GM12878 (cell line): ENCODE measurements around the gene RPS6KA4. TPM values are rescaled to one million over a fixed set of nuclear protein-coding genes. Genes with fewer than 3 reads are reported as not detected.

ENCODE experiments used
- ATAC-seq: fragments of 200-7000 bp; cut with Tn5 transposase; 3 replicates; pipeline ENCODE4 v1.9.1; 2020; ENCODE audit warnings: mild to moderate bottlenecking, moderate library complexity
- BruUV-seq: library from RNA; stranded (reverse); fragments of 400-500 nt; replicated peaks from 2 replicates; lab custom pipeline; 2021; lab: Mats Ljungman, UMichigan
- CTCF ChIA-PET: fragments of 300-600 bp; sonication (Branson Sonifier 250); formaldehyde crosslinking; extraction: SDS; loops from one replicate; lab custom pipeline; 2021; ENCODE audit warnings: inconsistent platforms; lab: Yijun Ruan, JAX
- POLR2A ChIA-PET: fragments of 350-600 bp; formaldehyde crosslinking; extraction: SDS; loops from one replicate; lab custom pipeline; 2021; ENCODE audit warnings: inconsistent platforms; lab: Charles Lee
- RAD21 ChIA-PET: fragments of 300-600 bp; sonication (Branson Sonifier 250); formaldehyde crosslinking; loops from one replicate; lab custom pipeline; 2023; ENCODE audit warnings: antibody characterized with exemption; ENCODE audit not compliant: unreplicated experiment; lab: Charles Lee
- SMC1A ChIA-PET: fragments of 300-600 bp; sonication (Branson Sonifier 250); formaldehyde crosslinking; loops from one replicate; lab custom pipeline; 2023; ENCODE audit not compliant: unreplicated experiment, uncharacterized antibody; lab: Charles Lee
- DNase-seq: peaks from one replicate; pipeline ENCODE4 v3.0.0-alpha.2; 2011; ENCODE audit warnings: low read depth, low spot score
- FAIRE-seq: peaks from 3 replicates; lab custom pipeline; 2011; peaks lifted over from hg19 to GRCh38; lab: Jason Lieb, UNC
- H2AFZ ChIP-seq: 2 replicates; pipeline ENCODE4 v1.6.0; 2011; ENCODE audit warnings: low read depth, low read length, control low read depth; ENCODE audit not compliant: control insufficient read depth
- H3K27ac ChIP-seq: 2 replicates; pipeline ENCODE4 v1.5.1; 2011; ENCODE audit warnings: control low read depth; ENCODE audit not compliant: control insufficient read depth, insufficient read depth
- H3K27me3 ChIP-seq, 2 experiments: replicated peaks in 1 of 2; 2 replicates each; pipeline versions ENCODE4 v1.6.0 to v1.6.1; 2011; ENCODE audit warnings: low read length in 1 of 2; ENCODE audit not compliant: control insufficient read depth in 2 of 2, insufficient read depth in 2 of 2
- H3K36me3 ChIP-seq, 2 experiments: 2 replicates each; pipeline ENCODE4 v1.5.1; 2011; ENCODE audit warnings: low read length in 1 of 2; ENCODE audit not compliant: control insufficient read depth in 2 of 2, insufficient read depth in 2 of 2
- H3K4me1 ChIP-seq: 2 replicates; pipeline ENCODE4 v1.6.1; 2011; ENCODE audit warnings: mild to moderate bottlenecking, low read length, moderate library complexity, mixed read lengths; ENCODE audit not compliant: control insufficient read depth, insufficient read depth
- H3K4me2 ChIP-seq: 2 replicates; pipeline ENCODE4 v1.6.0; 2011; ENCODE audit warnings: control low read depth; ENCODE audit not compliant: control insufficient read depth, insufficient read depth
- H3K4me3 ChIP-seq: fragments of 200-600 bp; sonication (generic); 2 replicates; pipeline ENCODE4 v1.5.1; 2016
- H3K79me2 ChIP-seq: 2 replicates; pipeline ENCODE4 v1.6.0; 2011; ENCODE audit warnings: low read length; ENCODE audit not compliant: control insufficient read depth, insufficient read depth
- H3K9ac ChIP-seq: 2 replicates; pipeline ENCODE4 v1.8.0; 2011; ENCODE audit warnings: low read length, control low read depth, mixed read lengths; ENCODE audit not compliant: control insufficient read depth, insufficient read depth
- H3K9me3 ChIP-seq: replicated peaks from 3 replicates; pipeline ENCODE4 v1.5.1; 2011; ENCODE audit warnings: mild to moderate bottlenecking, low read length; ENCODE audit not compliant: control insufficient read depth, insufficient read depth
- H4K20me1 ChIP-seq: 2 replicates; pipeline ENCODE4 v1.6.0; 2011; ENCODE audit not compliant: control insufficient read depth, insufficient read depth
- BHLHE40 ChIP-seq, 2 experiments: fragments of 450-650 bp in 1 of 2; IDR thresholded peaks; 2 replicates each; pipeline ENCODE4 v1.6.1; 2011 to 2017; ENCODE audit warnings: low read depth in 2 of 2, borderline replicate concordance in 1 of 2, improper control_type of control experiment in 1 of 2, low read length in 1 of 2, mild to moderate bottlenecking in 1 of 2
- BRCA1 ChIP-seq: IDR thresholded peaks from 2 replicates; pipeline ENCODE4 v1.6.1; 2011; ENCODE audit warnings: low read depth, low read length, improper control_type of control experiment
- GATAD2B ChIP-seq: fragments of 450-650 bp; conservative IDR thresholded peaks from 2 replicates; pipeline ENCODE4 v1.6.1; 2017; ENCODE audit warnings: low read depth, mild to moderate bottlenecking, moderate library complexity
- HSF1 ChIP-seq: fragments of 150-350 bp; IDR thresholded peaks from 2 replicates; pipeline ENCODE4 v1.6.1; 2014; ENCODE audit warnings: mild to moderate bottlenecking, low read depth, low read length
- IKZF1 ChIP-seq: fragments of 450-650 bp; conservative IDR thresholded peaks from 2 replicates; pipeline ENCODE4 v1.6.1; 2017; ENCODE audit warnings: antibody characterized with exemption, mild to moderate bottlenecking
- JUND ChIP-seq: IDR thresholded peaks from 2 replicates; pipeline ENCODE4 v1.6.1; 2012; ENCODE audit warnings: low read depth, mild to moderate bottlenecking, low read length, improper control_type of control experiment, moderate library complexity
- KDM1A ChIP-seq: fragments of 200-600 bp; sonication (generic); IDR thresholded peaks from 2 replicates; pipeline ENCODE4 v1.6.1; 2016; ENCODE audit warnings: borderline replicate concordance
- PBX3 ChIP-seq: IDR thresholded peaks from 2 replicates; pipeline ENCODE4 v1.6.1; 2011; ENCODE audit warnings: mild to moderate bottlenecking, low read depth, low read length, moderate library complexity; ENCODE audit not compliant: insufficient replicate concordance
- PKNOX1 ChIP-seq: fragments of 450-650 bp; IDR thresholded peaks from 2 replicates; pipeline ENCODE4 v1.6.1; 2016; ENCODE audit warnings: mild to moderate bottlenecking
- PML ChIP-seq: IDR thresholded peaks from 2 replicates; pipeline ENCODE4 v1.6.1; 2012; ENCODE audit warnings: low read length, inconsistent platforms
- POLR2A ChIP-seq: IDR thresholded peaks from 2 replicates; pipeline ENCODE4 v1.6.1; 2011; ENCODE audit warnings: low read depth, mild to moderate bottlenecking, low read length
- RAD21 ChIP-seq: IDR thresholded peaks from 2 replicates; pipeline ENCODE4 v1.6.1; 2011; ENCODE audit warnings: mild to moderate bottlenecking, low read depth, low read length, moderate library complexity; ENCODE audit not compliant: insufficient read depth
- RBBP5 ChIP-seq: fragments of 200-600 bp; sonication (generic); conservative IDR thresholded peaks from 2 replicates; pipeline ENCODE4 v1.6.1; 2016
- RUNX3 ChIP-seq: IDR thresholded peaks from 2 replicates; pipeline ENCODE4 v1.6.1; 2012; ENCODE audit warnings: low read length, inconsistent platforms
- SP1 ChIP-seq: IDR thresholded peaks from one replicate; pipeline ENCODE4 v1.6.1; 2011; ENCODE audit warnings: low read depth, low read length
- SREBF2 ChIP-seq: IDR thresholded peaks from 2 replicates; pipeline ENCODE4 v1.6.1; 2012; ENCODE audit warnings: mild to moderate bottlenecking, low read length
- YBX1 ChIP-seq: fragments of 450-650 bp; IDR thresholded peaks from 2 replicates; pipeline ENCODE4 v1.6.1; 2016; ENCODE audit warnings: antibody characterized with exemption
- ZBTB4 ChIP-seq: fragments of 450-650 bp; formaldehyde crosslinking; IDR thresholded peaks from 2 replicates; pipeline ENCODE4 v1.4.0; 2022; ENCODE audit warnings: mild to moderate bottlenecking, moderate library complexity
- WGBS: methylation state at CpG from one replicate; pipeline ENCODE4 v1.1.6; 2016; ENCODE audit warnings: low lambda C conversion rate; ENCODE audit not compliant: insufficient replicate concordance, insufficient coverage; ENCODE audit errors: missing lambda C conversion rate; 5-methylcytosine and 5-hydroxymethylcytosine counted together
- in situ Hi-C: fragments of 300-500 bp; cut with MboI; formaldehyde crosslinking; loops from 9 replicates; pipeline ENCODE4 v1.14.3; 2018; ENCODE audit warnings: mixed read lengths
- intact Hi-C: fragments of 100-400 bp; cut with micrococcal nuclease; formaldehyde crosslinking; loops from one replicate; pipeline ENCODE4 v1.14.2; 2022; ENCODE audit not compliant: unreplicated experiment
- polyA plus RNA-seq, 11 experiments: library from polyadenylated mRNA; depleted of rRNA in 4 of 11; unstranded in 6 of 11; stranded (reverse) in 5 of 11; fragments of >200 nt; fragmentation: Nextera tagmentation in 4 of 11; fragmentation: Illumina TruSeq in 1 of 11; extraction: Ambion mirVana in 4 of 11; extraction: Trizol in 1 of 11; gene quantifications; 1 replicate in 1 of 11; 2 replicates in 10 of 11; pipeline versions ENCODE4 v1.2.1 to v1.2.3, GENCODE V29; 2011 to 2016; ENCODE audit warnings: inconsistent platforms in 2 of 11, missing spikeins in 2 of 11, low read depth in 1 of 11
- total RNA-seq, 4 experiments: library from RNA; depleted of rRNA in 3 of 4; stranded (reverse); fragments of >200 nt in 3 of 4; fragmentation: Illumina TruSeq in 1 of 4; extraction: Trizol in 1 of 4; gene quantifications; 2 replicates each; pipeline versions ENCODE4 v1.2.1 to v1.2.3, GENCODE V29; 2013 to 2021

The RPS6KA4 gene
- total and polyA plus RNA-seq, 10 of the 15 experiments (the other 5 are each of a cell fraction or from before 2014, with no cell fraction given) = 0.34 to 32.6 (median 11.3) TPM

- Histone ChIP-seq H3K27me3 (no peaks in the 10 kb centered on the region; a peak in 1 of 4 replicates), H3K4me2 (no peak overlapping the region), H3K79me2 (no peaks in the 10 kb centered on the region), H3K4me3 (no peak overlapping the region), H3K36me3 (no peaks in the 10 kb centered on the region), H3K9me3 (no peaks in the 10 kb centered on the region; the same call in 2 of the 3 replicates), H3K4me1 (no peaks in the 10 kb centered on the region), H4K20me1 (no peaks in the 10 kb centered on the region), H3K27ac (no peak overlapping the region), H2AFZ (no peak overlapping the region), H3K9ac (no peak overlapping the region)
- ChIA-PET CTCF (interaction anchor here (1.2 kb wide), 1 partner anchor 54 kb away, joined by 6 read pairs; no protein-coding TSS in a partner anchor), POLR2A (no interaction called here), RAD21 (no interaction called here), SMC1A (no interaction called here)
- FAIRE-seq (no peak), DNase-seq (no peak), ATAC-seq (no peak)
- in situ Hi-C loops = no loop called here
- WGBS = 44% methylated on average over 13 of the region's 13 CpGs
- no TSS peak for BruUV-seq
- intact Hi-C loops = no loop called here
- TF ChIP-seq ZBTB4 = no peak
- no peak for TF ChIP-seq RUNX3
- no peak for TF ChIP-seq YBX1
- TF ChIP-seq BHLHE40 (IDR thresholded peaks at IDR 0.05; ENCODE audit: borderline replicate concordance in 1 of 2, low read depth in 2 of 2, low read length in 1 of 2) = no peak
- no peak for TF ChIP-seq IKZF1
- no peak for TF ChIP-seq RBBP5
- TF ChIP-seq BRCA1 = no peak
- no peak for TF ChIP-seq GATAD2B
- no peak for TF ChIP-seq HSF1
- TF ChIP-seq RAD21 = no peak
- no peak for TF ChIP-seq SP1
- TF ChIP-seq POLR2A = no peak
- TF ChIP-seq JUND = no peak
- no peak for TF ChIP-seq PKNOX1
- TF ChIP-seq PML = no peak
- TF ChIP-seq KDM1A = no peak
- TF ChIP-seq PBX3 = no peak
- no peak for TF ChIP-seq SREBF2
Observed at GRCh38 chr11:64395545-64396078, 36.6 kb downstream of the RPS6KA4 start.
